PC-3 (cell line): ENCODE measurements around the gene PEPD. TPM values are rescaled to one million over a fixed set of nuclear protein-coding genes. Genes with fewer than 3 reads are reported as not detected.

Experiments
- ATAC-seq: fragments of 200-7000 bp; cut with Tn5 transposase; 2 replicates; pipeline ENCODE4 v1.9.1; 2020; ENCODE audit warnings: mild to moderate bottlenecking, moderate library complexity
- BruUV-seq: library from RNA; stranded (reverse); fragments of 400-500 nt; replicated peaks from 2 replicates; lab custom pipeline; 2021; lab: Mats Ljungman, UMichigan
- CTCF ChIA-PET: fragments of 300-600 bp; sonication (Branson Sonifier 250); formaldehyde crosslinking; loops from one replicate; lab custom pipeline; 2022; ENCODE audit warnings: antibody characterized with exemption; lab: Charles Lee
- POLR2A ChIA-PET: fragments of 300-600 bp; sonication (Branson Sonifier 250); formaldehyde crosslinking; loops from one replicate; lab custom pipeline; 2022; ENCODE audit warnings: antibody characterized with exemption; ENCODE audit not compliant: unreplicated experiment; lab: Charles Lee
- DNase-seq: peaks from one replicate; pipeline ENCODE4 v3.0.0-alpha.2; 2015
- H2AFZ ChIP-seq: fragments of 300-600 bp; sonication (generic); 2 replicates; pipeline ENCODE4 v1.6.0; 2016; ENCODE audit warnings: antibody characterized with exemption, low read length
- H3F3A ChIP-seq: fragments of 300-600 bp; sonication (generic); one replicate; pipeline ENCODE4 v1.6.0; 2017; ENCODE audit warnings: antibody characterized with exemption, low read length, control low read depth, mild to moderate bottlenecking; ENCODE audit not compliant: unreplicated experiment
- H3K27ac ChIP-seq: fragments of 300-600 bp; sonication (generic); 2 replicates; pipeline ENCODE4 v1.5.1; 2016; ENCODE audit warnings: mild to moderate bottlenecking, low read length
- H3K27me3 ChIP-seq: fragments of 300-600 bp; sonication (generic); 2 replicates; pipeline ENCODE4 v1.6.1; 2016; ENCODE audit warnings: low read length, mixed read lengths
- H3K36me3 ChIP-seq: fragments of 300-600 bp; sonication (generic); 2 replicates; pipeline ENCODE4 v1.6.1; 2016; ENCODE audit warnings: low read depth, mixed run types, low read length, mixed read lengths
- H3K4me1 ChIP-seq: fragments of 300-600 bp; sonication (generic); 2 replicates; pipeline ENCODE4 v1.5.1; 2016; ENCODE audit warnings: low read length; ENCODE audit not compliant: insufficient read depth
- H3K4me2 ChIP-seq: fragments of 300-600 bp; sonication (generic); 2 replicates; pipeline ENCODE4 v1.6.0; 2016; ENCODE audit warnings: low read length
- H3K4me3 ChIP-seq: fragments of 300-600 bp; sonication (generic); 2 replicates; pipeline ENCODE4 v1.5.1; 2016; ENCODE audit warnings: mild to moderate bottlenecking, low read length, mixed read lengths
- H3K79me2 ChIP-seq: fragments of 300-600 bp; sonication (generic); 2 replicates; pipeline ENCODE4 v1.6.1; 2017; ENCODE audit warnings: low read length, mixed read lengths
- H3K9ac ChIP-seq: fragments of 300-600 bp; sonication (generic); 2 replicates; pipeline ENCODE4 v1.6.0; 2016; ENCODE audit warnings: mild to moderate bottlenecking, low read length
- H3K9me2 ChIP-seq: fragments of 300-600 bp; sonication (generic); replicated peaks from 2 replicates; pipeline ENCODE4 v1.6.1; 2016; ENCODE audit warnings: mixed run types, low read length, mixed read lengths
- H3K9me3 ChIP-seq: fragments of 300-600 bp; sonication (generic); 2 replicates; pipeline ENCODE4 v1.6.1; 2016; ENCODE audit warnings: low read length, mixed read lengths
- H4K20me1 ChIP-seq: fragments of 300-600 bp; sonication (generic); 2 replicates; pipeline ENCODE4 v1.6.1; 2016; ENCODE audit warnings: low read length, mixed read lengths
- CTCF ChIP-seq: fragments of 300-600 bp; sonication (generic); conservative IDR thresholded peaks from 2 replicates; pipeline ENCODE4 v1.5.1; 2017; ENCODE audit warnings: antibody characterized with exemption, low read depth, mild to moderate bottlenecking, low read length
- EZH2 ChIP-seq: fragments of 300-600 bp; sonication (generic); IDR thresholded peaks from one replicate; pipeline ENCODE4 v1.6.1; 2017; ENCODE audit warnings: antibody characterized with exemption, mild to moderate bottlenecking, low read length; ENCODE audit not compliant: unreplicated experiment
- EZH2phosphoT487 ChIP-seq: fragments of 300-600 bp; sonication (generic); IDR thresholded peaks from 2 replicates; pipeline ENCODE4 v1.6.1; 2018; ENCODE audit warnings: mild to moderate bottlenecking, antibody characterized with exemption, low read length, borderline replicate concordance
- intact Hi-C: fragments of 100-400 bp; cut with micrococcal nuclease; formaldehyde crosslinking; loops from 2 replicates; pipeline ENCODE4 v1.9.0; 2023
- total RNA-seq: library from RNA; depleted of rRNA; stranded (reverse); fragments of >200 nt; gene quantifications from 2 replicates; pipeline ENCODE4 v1.2.3, GENCODE V29; 2014

The PEPD gene
- total RNA-seq, 1 experiment from 2014 or later: 53.4 TPM

- ChIA-PET CTCF (no interaction called here), POLR2A (interaction anchor here (0.7 kb wide), 1 partner anchor 8 kb away, joined by 4 read pairs; no protein-coding TSS in a partner anchor)
- no peaks in the 10 kb centered on the region for H3K36me3 ChIP-seq
- no peaks in the 10 kb centered on the region for H3K9me2 ChIP-seq
- H3K4me3 ChIP-seq: no peak overlapping the region
- ATAC-seq: no peak
- intact Hi-C loops: no loop called here
- no peaks in the 10 kb centered on the region for H3K4me1 ChIP-seq
- no peak overlapping the region for H2AFZ ChIP-seq
- no peak overlapping the region for H3K9ac ChIP-seq
- TF ChIP-seq EZH2 (no peak), CTCF (no peak), EZH2phosphoT487 (no peak)
- no peak overlapping the region for H3K4me2 ChIP-seq
- H3K27me3 ChIP-seq: no peaks in the 10 kb centered on the region
- H4K20me1 ChIP-seq: no peaks in the 10 kb centered on the region
- no peak overlapping the region for H3K27ac ChIP-seq
- no peak for DNase-seq
- no TSS peak for BruUV-seq
- no peaks in the 10 kb centered on the region for H3F3A ChIP-seq
- H3K79me2 ChIP-seq: no peaks in the 10 kb centered on the region
- no peaks in the 10 kb centered on the region for H3K9me3 ChIP-seq
Observed at GRCh38 chr19:33389421-33390100, 132.0 kb downstream of the PEPD start.

GRCh38 chr19:33388725-33389420 lies 132.7 kb downstream of the PEPD start:
- no peak overlapping the region for H2AFZ ChIP-seq
- H3K4me2 ChIP-seq: no peak overlapping the region
- H3K79me2 ChIP-seq: peaks cover 4% of the 10 kb centered on the region; the same call in 1 of the 2 replicates
- no peaks in the 10 kb centered on the region for H3K9me3 ChIP-seq
- no peaks in the 10 kb centered on the region for H3K36me3 ChIP-seq
- ChIA-PET POLR2A (interaction anchor here (0.7 kb wide), 1 partner anchor 7 kb away, joined by 4 read pairs; no protein-coding TSS in a partner anchor), CTCF (no interaction called here)
- H3K27me3 ChIP-seq: no peaks in the 10 kb centered on the region
- BruUV-seq: no TSS peak
- no peaks in the 10 kb centered on the region for H3K9me2 ChIP-seq
- no peaks in the 10 kb centered on the region for H3K4me1 ChIP-seq
- TF ChIP-seq CTCF: no peak
- no peak for TF ChIP-seq EZH2phosphoT487
- no peak for TF ChIP-seq EZH2
- no peaks in the 10 kb centered on the region for H4K20me1 ChIP-seq
- no peaks in the 10 kb centered on the region for H3F3A ChIP-seq
- H3K9ac ChIP-seq: no peak overlapping the region
- no peak for ATAC-seq
- H3K4me3 ChIP-seq: no peak overlapping the region
- no peak for DNase-seq
- no peak overlapping the region for H3K27ac ChIP-seq
- intact Hi-C loops: no loop called here

- no peaks in the 10 kb centered on the region for H4K20me1 ChIP-seq
- H3K4me3 ChIP-seq: no peak overlapping the region
- no peaks in the 10 kb centered on the region for H3K27me3 ChIP-seq
- BruUV-seq: no TSS peak
- no peak for DNase-seq
- ATAC-seq: no peak
- no peaks in the 10 kb centered on the region for H3K4me1 ChIP-seq
- H3K9me2 ChIP-seq: no peaks in the 10 kb centered on the region
- H3K4me2 ChIP-seq: no peak overlapping the region
- no peak overlapping the region for H3K27ac ChIP-seq
- no peaks in the 10 kb centered on the region for H3K36me3 ChIP-seq
- intact Hi-C loops: no loop called here
- no peak overlapping the region for H3K9ac ChIP-seq
- POLR2A ChIA-PET: no interaction called here
- no peaks in the 10 kb centered on the region for H3K9me3 ChIP-seq
- no peak overlapping the region for H2AFZ ChIP-seq
- H3F3A ChIP-seq: no peaks in the 10 kb centered on the region
- CTCF ChIA-PET: no interaction called here
- H3K79me2 ChIP-seq: peaks cover 6% of the 10 kb centered on the region; the same call in 1 of the 2 replicates
- no peak for TF ChIP-seq EZH2
- TF ChIP-seq CTCF: no peak
- TF ChIP-seq EZH2phosphoT487: no peak
Observed at GRCh38 chr19:33388231-33388724, 133.3 kb downstream of the PEPD start.
